Hematopoietic multipotent progenitor cell treated with erythropoietin and hydrocortisone succinate and interleukin-3 and kit ligand, for 8 days (in vitro differentiated cells): ENCODE measurements around the gene PDE4A.
A peak's percentile ranks its signal among the peaks of the same experiment; 100 is the strongest.

Experiments used
- DNase-seq: peaks from one replicate; pipeline ENCODE4 v3.0.0-alpha.2; 2015

The PDE4A gene

DNA sequence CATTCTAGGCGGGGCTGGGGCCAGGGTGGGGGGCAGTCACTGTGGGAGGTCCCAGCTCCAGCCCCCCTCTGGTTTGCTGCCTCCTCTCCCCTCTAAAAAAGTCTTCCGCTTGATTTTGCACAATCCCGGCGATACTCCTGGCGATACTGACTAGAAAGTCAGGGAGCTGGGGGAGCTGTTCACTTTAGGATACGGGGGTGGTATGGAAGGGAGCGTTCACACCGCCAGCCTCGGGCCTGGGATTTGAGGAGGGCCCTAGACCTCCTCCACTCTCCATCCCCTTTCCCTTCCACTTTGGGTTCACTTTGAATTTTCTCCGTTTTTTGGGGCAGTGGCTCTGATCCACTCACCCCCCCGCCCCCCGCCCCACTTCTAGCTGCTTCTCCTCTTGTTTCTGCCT is 47.8 kb downstream of the PDE4A start:
- DNase-seq, result no peak

DNA sequence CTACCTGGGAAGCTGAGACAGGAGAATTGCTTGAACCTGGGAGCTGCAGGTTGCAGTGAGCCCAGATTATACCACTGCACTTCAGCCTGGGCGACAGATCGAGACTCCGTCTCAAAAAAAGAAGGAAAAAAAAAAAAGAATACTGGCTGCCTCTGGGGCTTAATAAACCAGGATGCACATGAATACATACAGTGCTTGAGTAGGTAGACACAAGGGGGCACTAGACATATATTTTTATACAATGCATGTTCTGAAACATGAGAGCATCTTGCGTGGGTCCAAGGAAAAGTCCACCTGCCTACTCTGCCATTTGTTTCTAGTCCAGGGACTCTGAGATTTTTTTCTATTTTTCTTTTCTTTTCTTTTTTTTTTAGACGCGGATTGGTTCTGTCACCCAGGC is 51.6 kb downstream of the PDE4A start:
- peak; percentile 73 for DNase-seq

GRCh38 chr19:10473192-10473591 is 52.9 kb downstream of the PDE4A start:
- DNase-seq, result no peak

GRCh38 chr19:10474962-10475451 is 54.7 kb downstream of the PDE4A start:
- peak; percentile 67 for DNase-seq

- DNase-seq, result peak; percentile 10
Observed at GRCh38 chr19:10478476-10478875, 58.1 kb downstream of the PDE4A start.

GRCh38 chr19:10478903-10479384 is 58.6 kb downstream of the PDE4A start:
- DNase-seq, result peak; percentile 93

GRCh38 chr19:10486551-10486950 is 66.2 kb downstream of the PDE4A start:
- DNase-seq, result no peak

GRCh38 chr19:10491472-10492047 is 71.2 kb downstream of the PDE4A start:
- DNase-seq, result no peak

DNA sequence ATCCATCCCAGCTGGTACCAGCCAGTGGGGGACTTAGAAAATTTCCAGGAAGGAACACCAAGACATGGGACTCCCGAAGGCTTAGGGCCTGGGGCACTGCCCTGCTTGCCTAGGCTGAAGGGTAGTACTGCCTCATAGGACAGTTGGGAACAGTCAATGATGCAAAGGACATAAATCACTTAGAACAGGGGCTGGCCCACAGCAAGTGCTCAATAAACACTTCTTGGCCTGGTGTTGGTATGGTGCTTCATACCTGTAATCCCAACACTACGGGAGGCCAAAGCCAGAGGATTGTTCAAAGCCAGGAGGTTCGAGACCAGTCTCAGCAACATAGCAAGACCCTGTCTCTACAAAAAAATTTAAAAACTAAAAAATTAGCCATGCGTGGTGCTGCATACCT is 77.0 kb downstream of the PDE4A start:
- DNase-seq, result no peak

GRCh38 chr19:10499550-10500246 is 79.4 kb downstream of the PDE4A start:
- peak; percentile 37 for DNase-seq

- DNase-seq, result no peak
Observed at GRCh38 chr19:10500247-10500592, 79.9 kb downstream of the PDE4A start.

DNA sequence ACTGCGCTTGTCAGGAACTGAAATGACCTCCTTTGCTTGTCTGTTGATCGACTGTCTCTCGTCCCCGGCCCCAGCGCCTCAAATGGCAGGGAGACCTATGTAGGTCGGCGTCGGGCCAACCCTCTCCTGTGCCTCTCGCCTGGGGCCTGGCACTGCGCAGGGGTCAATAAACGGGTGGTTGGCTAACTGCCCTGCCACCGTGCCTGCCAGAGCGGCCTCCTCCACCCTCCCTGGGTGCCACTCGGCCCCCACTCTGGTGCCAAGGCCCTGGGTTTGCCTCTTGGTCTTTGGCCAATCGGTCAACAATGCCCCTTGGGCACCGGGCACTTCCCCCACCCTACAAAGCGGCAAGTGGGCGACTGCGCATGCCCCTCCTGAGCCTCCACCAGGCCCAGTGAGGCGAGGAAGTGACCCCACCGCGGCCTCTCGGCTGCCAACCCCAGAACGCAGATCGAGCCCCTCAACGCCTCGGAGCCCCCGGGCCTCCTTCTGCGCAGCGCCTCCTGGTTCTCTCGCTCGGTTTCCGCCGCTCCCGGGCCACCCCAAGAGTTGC is 81.7 kb downstream of the PDE4A start:
- peak; percentile 70 for DNase-seq

GRCh38 chr19:10502524-10503001 is 82.2 kb downstream of the PDE4A start:
- peak; percentile 92 for DNase-seq

DNA sequence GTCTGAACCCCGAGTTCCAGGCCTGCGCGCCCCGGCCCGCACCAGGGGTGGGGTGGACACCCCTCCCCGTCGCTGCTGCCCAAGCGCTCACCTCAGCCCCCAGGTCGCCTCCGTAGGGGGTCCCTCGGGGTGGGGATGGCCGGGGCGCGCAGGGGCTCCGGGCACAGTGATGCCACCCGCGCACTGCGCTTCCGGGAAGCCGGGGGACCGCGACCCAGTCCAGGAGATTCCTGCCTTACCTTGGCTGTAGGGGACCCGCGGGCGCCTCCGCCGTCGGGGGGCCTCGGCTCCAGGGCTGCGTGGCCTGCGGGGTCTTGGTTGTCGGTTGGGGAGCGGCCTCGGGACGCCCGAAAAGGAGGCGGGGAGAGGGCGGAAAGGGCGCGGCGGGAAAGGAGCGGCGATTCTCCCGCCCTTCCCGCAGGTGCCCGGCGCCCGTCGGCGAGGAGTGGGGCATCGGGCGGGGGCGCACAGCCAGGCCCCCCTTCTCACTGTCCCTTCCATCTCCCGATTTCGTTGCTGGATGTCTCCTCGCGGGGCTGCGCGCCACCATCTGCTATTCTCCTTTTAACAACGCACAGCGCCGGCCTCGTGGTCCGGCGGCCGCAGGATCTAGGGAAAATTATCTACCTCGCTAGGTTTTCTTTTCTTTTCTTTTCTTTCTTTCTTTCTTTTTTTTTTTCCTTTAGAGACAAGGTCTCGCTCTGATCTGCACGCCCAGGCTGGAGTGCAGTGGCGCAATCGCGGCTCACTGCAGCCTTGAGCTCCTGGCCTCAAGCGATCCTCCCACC is 82.9 kb downstream of the PDE4A start, which contains the start of gene KEAP1:
TSS of gene KEAP1 (minus strand) at position 355 of the 788 bp plus-strand sequence. CDS start 3,323 bp downstream, outside the sequence.
- DNase-seq, result peak; percentile 68

GRCh38 chr19:10505583-10506229 is 85.4 kb downstream of the PDE4A start:
- DNase-seq, result peak; percentile 84

DNA sequence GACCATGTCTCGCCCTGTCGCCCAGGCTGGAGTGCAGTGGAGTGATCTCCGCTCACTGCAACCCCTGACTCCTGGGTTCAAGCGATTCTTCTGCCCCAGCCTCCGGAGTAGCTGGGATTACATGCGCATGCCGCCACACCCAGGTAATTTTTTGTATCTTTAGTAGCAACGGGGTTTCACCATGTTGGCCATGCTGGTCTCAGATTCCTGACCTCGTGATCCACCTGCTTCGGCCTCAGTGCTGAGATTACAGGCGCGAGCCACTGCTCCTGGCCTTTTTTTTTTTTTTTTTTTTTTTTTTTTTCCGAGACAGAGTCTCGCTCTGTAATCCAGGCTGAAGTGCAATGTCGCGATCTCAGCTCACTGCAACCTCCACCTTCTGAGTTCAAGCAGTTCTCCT is 87.7 kb downstream of the PDE4A start:
- no peak for DNase-seq

DNA sequence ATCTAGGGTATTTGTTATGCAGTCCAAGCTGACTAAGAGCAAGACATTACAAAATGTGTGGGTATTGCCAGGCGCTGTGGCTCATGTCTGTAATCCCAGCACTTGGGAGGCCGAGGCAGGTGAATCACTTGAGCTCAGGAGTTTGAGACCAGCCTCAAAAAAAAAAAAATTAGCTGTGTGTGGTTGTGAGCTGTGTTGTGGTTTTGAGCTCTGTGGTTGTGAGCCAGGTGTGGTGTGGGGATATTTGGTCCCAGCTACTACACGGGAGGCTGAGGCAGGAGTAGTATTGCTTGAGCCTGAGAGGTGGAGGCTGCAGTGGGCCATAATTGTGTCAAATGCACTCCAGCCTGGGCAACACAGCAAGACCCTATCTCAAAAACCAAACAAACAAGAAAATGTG is 88.4 kb downstream of the PDE4A start:
- DNase-seq, result no peak

DNA sequence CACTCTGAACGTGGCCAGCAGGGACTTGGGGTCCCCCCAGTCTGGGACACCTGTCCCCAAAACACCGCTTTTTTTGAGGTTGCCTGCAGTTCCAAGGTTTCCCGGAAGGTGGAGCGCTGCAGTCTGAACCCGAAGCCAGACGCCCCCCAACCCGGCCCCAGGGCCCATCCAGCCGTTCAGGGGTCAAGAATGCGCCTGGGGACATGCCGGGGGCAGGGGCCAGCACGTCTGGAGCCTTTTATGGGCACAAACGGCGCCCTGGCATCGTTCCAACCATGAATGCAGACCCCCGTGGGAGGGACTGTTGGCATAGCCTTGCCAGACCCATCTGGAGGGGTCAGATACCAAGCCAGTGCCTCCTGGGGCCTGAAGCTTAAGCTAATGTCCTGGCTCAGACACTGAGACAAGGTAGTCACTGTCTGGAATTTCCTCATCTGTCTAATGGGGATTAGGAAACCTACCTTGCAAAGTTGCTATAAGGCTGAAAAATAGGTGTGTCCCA is 90.0 kb downstream of the PDE4A start:
- peak; percentile 50 for DNase-seq

GRCh38 chr19:10513223-10513622 is 92.9 kb downstream of the PDE4A start:
- no peak for DNase-seq

- DNase-seq, result no peak
Observed at GRCh38 chr19:10514211-10515145, 94.1 kb downstream of the PDE4A start.

- DNase-seq, result no peak
Observed at GRCh38 chr19:10516064-10516385, 95.7 kb downstream of the PDE4A start.
